ENCODE results near the gene BRWD1. TPM values are rescaled to one million over a fixed set of nuclear protein-coding genes. Genes with fewer than 3 reads are reported as not detected.

Gene BRWD1
- total RNA-seq, 1 experiment from 2014 or later, result 29.5 TPM

GRCh38 chr21:39134288-39134810 is 179.1 kb downstream of the BRWD1 start:
- no peak for DNase-seq (ENCODE audit: low read depth, low spot score)
- in situ Hi-C loops (cut with HindIII; ENCODE audit: low pct_unique_long_range_greater_than_20kb, low sequenced_read_pairs), result no loop called here

Small RNA genes within 50 kb of the gene (small RNA-seq; reads per million reads assigned to genes)
- 0 reads per million in 2 experiments for gene RF00019

Other genes with a start within 250 kb of the BRWD1 start
- 87.8 and 96.7 TPM in 2 replicates for gene PSMG1, start 130.2 kb downstream of the BRWD1 start, total RNA-seq (2014; rRNA removed; shearing (Covaris generic))
- 209 and 222 TPM in 2 replicates for gene HMGN1, start 35.5 kb upstream of the BRWD1 start, total RNA-seq (2014; rRNA removed; shearing (Covaris generic))
- gene LCA5L, start 132.1 kb upstream of the BRWD1 start, total RNA-seq (2014; rRNA removed; shearing (Covaris generic)), result 1.5 and 2.2 TPM in 2 replicates
- gene SH3BGR, start 138.3 kb upstream of the BRWD1 start, total RNA-seq (2014; rRNA removed; shearing (Covaris generic)), result 1.1 and 4.1 TPM in 2 replicates

All from SK-MEL-5 (cell line).